T-helper 1 cell treated with Interleukin-12 subunit alpha and Interleukin-12 subunit beta and Interleukin-4 antibody, amounts not matched to agents 30 ng/mL and 1 ng/mL, for 36 hours (primary cell): ENCODE results near the gene LILRA5. TPM values are rescaled to one million over a fixed set of nuclear protein-coding genes. Genes with fewer than 3 reads are reported as not detected.
"Not testable (repeated sequence)": the region's sequence is repeated elsewhere in the genome, so short reads cannot be mapped to it uniquely, and the experiment has no call there.

Experiments used
- intact Hi-C: fragments of 100-400 bp; cut with micrococcal nuclease; formaldehyde crosslinking; loops from one replicate; pipeline ENCODE4 v1.15.1; 2024
- total RNA-seq: library from RNA; stranded (reverse); gene quantifications from 2 replicates; pipeline ENCODE4 v1.2.3, GENCODE V29; 2022

Gene LILRA5
- total RNA-seq, 1 donor from 2014 or later, result not detected

DNA sequence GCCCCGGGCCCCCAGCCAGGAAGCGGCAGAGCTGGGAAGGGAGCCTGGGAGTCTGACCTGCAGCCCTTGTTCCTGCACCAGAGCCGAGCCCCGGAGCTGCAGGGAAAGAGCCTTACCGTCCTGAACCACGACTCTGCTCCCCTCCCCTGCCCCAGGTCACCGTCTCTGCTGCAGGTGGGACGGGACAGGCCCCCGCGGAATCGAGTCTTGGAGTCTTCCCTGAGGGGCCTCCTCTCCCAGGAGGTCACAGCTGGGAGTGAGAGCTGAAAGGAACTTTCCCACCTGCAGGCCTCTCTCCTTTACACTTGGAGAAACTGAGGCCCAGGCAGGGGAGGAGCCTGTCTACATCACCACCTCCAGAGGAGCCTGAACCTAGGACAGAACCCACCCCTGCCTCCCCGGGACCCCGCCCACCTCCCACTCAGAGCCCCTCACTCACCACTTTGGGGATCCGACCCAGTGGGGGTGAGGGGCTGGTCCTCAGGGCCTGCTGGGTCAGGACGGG is 35.8 kb downstream of the LILRA5 start:
- intact Hi-C loops, result not testable (repeated sequence)

DNA sequence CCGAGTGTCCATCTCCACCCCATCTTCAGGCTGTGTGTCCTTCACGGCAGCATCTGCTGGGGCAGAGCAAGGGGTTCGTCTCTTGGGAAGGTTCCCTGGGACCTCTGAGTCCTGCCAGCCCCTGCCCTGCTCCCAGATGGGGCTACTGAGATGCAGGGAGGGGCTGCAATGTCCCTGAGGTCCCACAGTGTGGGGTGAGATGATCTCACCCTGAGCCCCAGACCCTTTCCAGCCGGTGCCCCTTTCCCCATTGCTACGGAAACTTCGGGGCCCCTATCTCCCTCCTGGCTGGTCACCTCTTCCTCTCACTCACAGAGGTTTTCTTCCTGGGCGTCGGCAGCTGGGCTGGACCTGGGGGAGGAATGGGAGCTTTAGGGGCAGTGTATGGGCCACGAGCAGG is 37.0 kb downstream of the LILRA5 start:
- intact Hi-C loops, result no loop called here

DNA sequence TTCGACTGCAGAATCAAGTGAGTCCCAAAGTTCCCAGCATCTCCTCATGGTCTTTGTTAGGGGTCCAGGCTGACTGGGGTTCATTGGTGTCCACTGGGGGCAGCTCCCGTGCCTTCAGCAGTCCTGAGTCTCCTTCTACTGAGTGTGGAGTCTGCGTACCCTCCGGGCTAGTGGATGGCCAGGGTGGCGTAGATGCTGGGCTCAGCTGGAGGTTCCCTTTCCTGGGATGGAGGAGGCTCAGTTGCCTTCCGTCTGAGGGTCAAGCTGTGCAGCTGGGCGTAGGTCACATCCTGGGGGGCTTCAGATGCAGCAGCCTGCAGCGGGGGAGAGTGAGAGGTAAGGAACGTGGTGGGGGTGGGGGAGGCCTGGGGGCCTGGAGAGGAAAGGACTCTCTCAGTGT is 38.5 kb downstream of the LILRA5 start:
- intact Hi-C loops, result not testable (repeated sequence)

DNA sequence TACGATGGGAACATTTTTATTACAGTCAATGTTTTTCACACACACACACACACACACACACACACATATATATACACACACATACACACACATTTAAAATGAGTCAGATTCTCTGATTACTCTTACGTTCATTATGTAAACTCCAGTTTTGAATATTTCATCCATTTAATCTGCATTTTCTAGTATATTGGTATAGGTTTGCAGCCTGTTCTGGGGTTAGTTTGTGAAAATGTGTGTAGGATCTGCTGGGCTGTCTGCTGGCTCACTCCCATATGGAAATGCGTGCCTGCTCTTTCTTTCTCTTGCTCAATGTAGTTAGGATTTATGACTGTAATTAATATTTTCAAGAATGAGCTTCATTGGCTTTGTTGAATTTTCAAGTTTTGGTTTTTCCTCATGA is 39.1 kb downstream of the LILRA5 start:
- intact Hi-C loops, result no loop called here

DNA sequence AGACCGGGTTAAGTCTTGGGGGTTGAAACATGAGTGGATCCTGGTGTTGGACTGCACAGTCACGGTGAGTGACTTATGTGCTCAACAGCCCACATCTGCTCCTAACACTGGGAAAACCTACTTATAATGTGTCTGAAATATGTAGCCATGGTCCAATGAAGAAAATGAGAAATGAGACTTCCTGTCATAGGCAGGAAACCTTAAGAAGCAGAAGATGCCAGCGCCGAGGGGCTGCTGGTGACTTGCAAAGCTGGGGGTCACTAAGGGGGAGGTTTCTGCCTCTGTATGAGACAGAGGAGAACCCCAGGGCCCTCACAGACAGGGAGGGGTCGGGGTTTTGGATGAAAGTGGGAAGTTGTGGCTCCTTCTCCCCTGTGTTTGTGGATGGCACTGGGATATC is 40.8 kb downstream of the LILRA5 start:
- intact Hi-C loops, result not testable (repeated sequence)

DNA sequence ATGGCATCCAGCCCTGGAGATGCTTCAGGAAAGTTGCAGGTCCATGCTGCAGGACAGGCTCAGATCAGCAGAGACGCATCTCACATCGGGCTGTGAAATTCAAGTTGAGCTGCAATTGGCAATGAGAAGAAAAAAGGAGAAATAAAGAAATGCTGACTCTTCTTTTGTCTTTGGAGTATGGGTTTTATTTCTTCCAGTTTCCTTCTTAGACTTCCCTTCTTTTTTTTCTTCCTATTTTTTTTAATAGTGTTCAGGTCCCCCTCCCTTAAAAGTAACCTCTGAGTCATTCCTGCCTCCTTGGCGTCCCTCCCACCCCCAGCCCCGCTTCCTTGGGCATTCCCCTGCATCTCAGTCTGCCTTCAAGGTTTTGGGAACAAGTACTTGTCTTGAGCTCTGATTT is 41.4 kb downstream of the LILRA5 start:
- intact Hi-C loops, result not testable (repeated sequence)

DNA sequence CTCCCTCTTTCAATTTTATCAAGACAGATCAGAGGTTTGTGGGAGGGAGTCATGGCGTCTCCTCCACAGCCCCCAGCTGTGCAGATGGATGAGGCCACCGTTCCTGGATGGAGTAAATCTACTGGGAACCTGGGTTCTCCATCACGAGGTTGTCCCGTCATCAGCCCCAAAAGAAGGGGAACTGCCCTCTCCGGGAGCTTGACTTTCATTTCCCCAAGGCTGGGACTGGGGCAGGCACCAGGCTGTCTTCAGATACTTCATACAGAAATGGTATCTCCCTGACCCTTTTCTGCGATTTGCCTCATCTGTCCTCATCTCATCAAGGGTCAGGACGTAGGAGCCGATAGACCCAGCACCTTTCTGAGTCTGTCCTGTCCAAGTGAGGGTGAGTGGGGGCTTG is 41.9 kb downstream of the LILRA5 start:
- intact Hi-C loops, result no loop called here

DNA sequence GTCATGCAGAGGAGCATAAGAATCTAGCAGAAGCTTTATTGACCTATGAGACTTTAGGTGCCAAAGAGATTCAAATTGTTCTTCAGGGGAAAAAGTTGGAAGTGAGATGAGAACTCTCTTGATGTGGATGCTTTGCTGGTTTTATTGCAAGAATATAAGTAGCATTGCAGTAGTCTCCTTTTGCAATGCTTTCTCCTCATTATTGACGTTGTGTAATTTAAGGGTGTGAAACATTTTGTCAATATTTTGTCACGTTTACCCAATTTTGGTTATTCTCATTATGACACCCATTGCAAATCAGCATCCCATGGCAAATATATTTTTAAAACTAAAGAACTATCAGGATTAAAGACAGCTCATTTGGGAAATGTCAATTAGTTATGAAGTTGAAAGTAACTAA is 44.0 kb downstream of the LILRA5 start:
- intact Hi-C loops, result no loop called here

DNA sequence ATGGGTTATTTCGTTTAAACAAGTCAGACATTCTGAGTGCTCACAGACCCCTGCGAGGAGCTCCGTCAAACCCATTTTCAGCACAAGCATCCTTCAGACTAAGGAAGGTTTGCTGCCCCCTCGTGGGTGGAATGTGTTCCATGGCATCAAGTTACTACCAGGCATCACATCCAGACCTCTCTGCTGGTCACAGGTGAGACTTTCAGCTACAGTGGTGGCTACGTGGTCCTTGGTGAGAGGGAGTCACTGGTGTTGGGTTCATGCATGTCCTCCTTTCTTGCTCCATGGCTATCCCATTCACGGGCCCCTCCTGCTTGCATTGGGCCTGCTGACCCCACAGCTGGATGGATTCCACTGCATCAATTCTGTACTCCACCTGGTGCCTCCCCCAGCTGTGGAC is 46.8 kb downstream of the LILRA5 start:
- intact Hi-C loops, result loop anchor here (1.0 kb wide), 1 partner anchor 98 kb away; no protein-coding TSS in a partner anchor

DNA sequence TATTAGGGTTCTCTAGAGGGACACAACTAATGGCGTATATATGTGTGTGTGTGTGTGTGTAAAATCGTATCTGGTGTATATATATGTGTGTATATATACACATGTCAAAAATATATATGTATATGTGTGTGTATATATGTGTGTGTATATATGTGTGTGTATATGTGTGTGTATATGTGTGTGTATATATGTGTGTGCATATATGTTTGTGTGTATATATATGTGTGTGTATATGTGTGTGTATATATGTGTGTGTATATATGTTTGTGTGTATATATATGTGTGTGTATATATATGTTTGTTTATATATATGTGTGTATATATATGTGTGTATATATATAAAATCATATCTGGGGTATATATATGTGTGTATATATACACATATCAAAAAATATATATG is 50.5 kb downstream of the LILRA5 start:
- intact Hi-C loops, result no loop called here

DNA sequence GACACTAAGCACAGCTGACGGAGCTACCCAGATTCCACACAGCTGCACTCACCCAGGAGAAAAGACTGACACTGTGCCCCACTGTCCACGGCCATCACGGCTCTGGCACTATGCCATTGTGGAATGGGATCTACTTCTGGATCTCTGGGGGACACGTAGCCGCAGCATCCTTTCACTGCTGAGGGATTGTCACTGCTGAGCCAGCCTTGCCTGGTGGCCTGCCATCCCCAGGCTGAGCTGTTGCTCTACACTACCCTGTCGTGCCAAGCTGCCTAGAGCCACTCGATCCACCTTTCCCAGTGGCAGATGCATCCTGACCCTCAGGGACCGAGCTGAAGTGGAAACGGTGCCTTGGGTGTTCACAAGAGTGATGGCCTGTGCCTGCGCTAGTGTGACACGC is 50.9 kb downstream of the LILRA5 start:
- intact Hi-C loops, result no loop called here

DNA sequence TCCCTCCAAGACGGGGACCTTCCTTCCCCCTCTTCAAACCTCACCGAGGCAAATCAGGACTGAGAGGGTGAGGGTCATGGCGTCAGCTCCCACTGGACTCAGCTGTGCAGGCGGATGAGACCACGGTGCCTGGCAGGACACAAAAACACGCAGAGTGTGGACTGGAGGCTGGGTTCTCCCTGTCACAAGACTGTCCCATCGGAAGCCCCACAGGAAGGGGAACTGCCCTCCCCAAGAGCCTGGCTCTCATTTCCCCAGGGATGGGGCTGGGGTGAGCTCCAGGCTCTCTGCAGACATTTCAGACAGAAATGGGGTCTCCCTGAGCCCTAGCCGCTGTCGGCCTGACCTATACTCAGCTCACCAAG is 55.9 kb downstream of the LILRA5 start, which contains the start of gene LILRB5:
Gene LILRB5, minus strand, starts transcription at position 158 of the 365 bp plus-strand sequence. Its CDS starts 80 bp downstream, at position 78.
- intact Hi-C loops, result no loop called here

Other genes with a start within 250 kb of the LILRA5 start
- not detected in 2 replicates for gene VSTM1, start 249.3 kb downstream of the LILRA5 start, total RNA-seq
- gene TARM1, start 231.8 kb downstream of the LILRA5 start, total RNA-seq, result not detected in 2 replicates
- 0.22 TPM in 1 of 2 replicates, not detected in the other for gene OSCAR, start 212.4 kb downstream of the LILRA5 start, total RNA-seq
- gene NDUFA3, start 210.3 kb downstream of the LILRA5 start, total RNA-seq, result 108 and 124 TPM in 2 replicates
- 39.3 and 48.5 TPM in 2 replicates for gene TFPT, start 197.5 kb downstream of the LILRA5 start, total RNA-seq
- 71.4 and 76.7 TPM in 2 replicates for gene PRPF31, start 197.4 kb downstream of the LILRA5 start, total RNA-seq
- 64.3 and 64.8 TPM in 2 replicates for gene CNOT3, start 175.4 kb downstream of the LILRA5 start, total RNA-seq
- gene LENG1, start 153.4 kb downstream of the LILRA5 start, total RNA-seq, result 7.1 and 8.9 TPM in 2 replicates
- 4.6 and 4.9 TPM in 2 replicates for gene TMC4, start 140.0 kb downstream of the LILRA5 start, total RNA-seq
- gene MBOAT7, start 123.6 kb downstream of the LILRA5 start, total RNA-seq, result 54.2 and 60.6 TPM in 2 replicates
- gene TSEN34, start 121.9 kb downstream of the LILRA5 start, total RNA-seq, result 9.7 and 10.6 TPM in 2 replicates
- gene RPS9, start 112.3 kb downstream of the LILRA5 start, total RNA-seq, result 1,118 and 1,120 TPM in 2 replicates
- 3.9 and 5.0 TPM in 2 replicates for gene LILRB3, start 90.2 kb downstream of the LILRA5 start, total RNA-seq
- 0.63 and 1.1 TPM in 2 replicates for gene LILRA6, start 70.4 kb downstream of the LILRA5 start, total RNA-seq
- gene LILRB5, start 55.9 kb downstream of the LILRA5 start, total RNA-seq, result not detected in 2 replicates
- gene LILRB2, start 32.1 kb downstream of the LILRA5 start, total RNA-seq, result not detected in 2 replicates
- not detected in 2 replicates for gene LILRA4, start 26.0 kb upstream of the LILRA5 start, total RNA-seq
- 94.0 and 99.5 TPM in 2 replicates for gene LAIR1, start 51.8 kb upstream of the LILRA5 start, total RNA-seq
- 2.2 and 2.4 TPM in 2 replicates for gene TTYH1, start 102.3 kb upstream of the LILRA5 start, total RNA-seq
- gene LENG8, start 136.0 kb upstream of the LILRA5 start, total RNA-seq, result 199 and 214 TPM in 2 replicates
- gene LENG9, start 150.6 kb upstream of the LILRA5 start, total RNA-seq, result 6.0 and 7.1 TPM in 2 replicates
- not detected in 2 replicates for gene CDC42EP5, start 160.1 kb upstream of the LILRA5 start, total RNA-seq
- gene LAIR2, start 189.7 kb upstream of the LILRA5 start, total RNA-seq, result 12.0 and 16.2 TPM in 2 replicates